ENCODE data around the gene KLHL29. TPM values are rescaled to one million over a fixed set of nuclear protein-coding genes. Genes with fewer than 3 reads are reported as not detected.

Gene KLHL29
- total RNA-seq, 4 donors from 2014 or later: 39.6 to 52.0 (median 40.4) TPM

DNA sequence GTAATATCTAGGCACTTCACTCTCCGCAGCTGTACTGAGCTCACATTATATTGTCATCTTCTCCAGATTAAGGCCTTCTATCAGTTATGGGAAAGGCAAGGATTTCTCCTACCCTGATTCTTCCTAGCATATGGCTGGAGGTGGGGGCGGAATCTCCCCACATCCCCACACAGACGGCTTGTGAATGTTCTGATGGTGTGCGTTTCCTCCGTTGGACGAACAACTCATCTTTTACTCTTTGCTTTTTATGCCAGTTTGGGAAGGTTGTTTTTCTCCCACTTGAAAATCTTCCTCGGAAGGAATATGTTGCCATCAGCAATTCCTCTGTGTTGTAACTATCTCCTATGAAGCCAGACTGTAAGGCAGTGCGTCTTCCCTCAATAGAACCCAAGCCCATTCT is 24.3 kb downstream of the KLHL29 start:
- Histone ChIP-seq H3K27ac (no peak overlapping the region), H3K4me3 (no peak overlapping the region), H3K36me3 (no peaks in the 10 kb centered on the region), H3K27me3 (no peaks in the 10 kb centered on the region), H3K4me1 (peaks cover 0 to 78% (median 31%) of the 10 kb centered on the region in 4 donors), H3K9me3 (no peaks in the 10 kb centered on the region)
- WGBS, 2 donors: 90 to 93% methylated on average over 8 of the region's 8 CpGs
- TF ChIP-seq POLR2A (IDR thresholded peaks at IDR 0.05) (no peak), EP300 (IDR thresholded peaks at IDR 0.05) (no peak), CTCF (IDR thresholded peaks at IDR 0.05) (no peak)
- DNase-seq (ENCODE audit: low spot score in 2 of 2): no peak

- H3K9me3 ChIP-seq: no peaks in the 10 kb centered on the region
- TF ChIP-seq POLR2A (IDR thresholded peaks at IDR 0.05) (no peak), CTCF (IDR thresholded peaks at IDR 0.05) (no peak), EP300 (IDR thresholded peaks at IDR 0.05) (no peak)
- no peak overlapping the region for H3K4me3 ChIP-seq
- no peaks in the 10 kb centered on the region for H3K36me3 ChIP-seq
- no peak for DNase-seq (ENCODE audit: low spot score in 2 of 2)
- H3K27ac ChIP-seq: peak overlapping the region in 2 of 4 donors; percentile 62 to 78
- H3K27me3 ChIP-seq: no peaks in the 10 kb centered on the region
- peaks cover 0 to 79% (median 28%) of the 10 kb centered on the region in 4 donors for H3K4me1 ChIP-seq
- WGBS, 2 donors: 76 to 84% methylated on average over 6 of the region's 6 CpGs
These were observed 25.6 kb downstream of the KLHL29 start for GRCh38 chr2:23410596-23410995.

DNA sequence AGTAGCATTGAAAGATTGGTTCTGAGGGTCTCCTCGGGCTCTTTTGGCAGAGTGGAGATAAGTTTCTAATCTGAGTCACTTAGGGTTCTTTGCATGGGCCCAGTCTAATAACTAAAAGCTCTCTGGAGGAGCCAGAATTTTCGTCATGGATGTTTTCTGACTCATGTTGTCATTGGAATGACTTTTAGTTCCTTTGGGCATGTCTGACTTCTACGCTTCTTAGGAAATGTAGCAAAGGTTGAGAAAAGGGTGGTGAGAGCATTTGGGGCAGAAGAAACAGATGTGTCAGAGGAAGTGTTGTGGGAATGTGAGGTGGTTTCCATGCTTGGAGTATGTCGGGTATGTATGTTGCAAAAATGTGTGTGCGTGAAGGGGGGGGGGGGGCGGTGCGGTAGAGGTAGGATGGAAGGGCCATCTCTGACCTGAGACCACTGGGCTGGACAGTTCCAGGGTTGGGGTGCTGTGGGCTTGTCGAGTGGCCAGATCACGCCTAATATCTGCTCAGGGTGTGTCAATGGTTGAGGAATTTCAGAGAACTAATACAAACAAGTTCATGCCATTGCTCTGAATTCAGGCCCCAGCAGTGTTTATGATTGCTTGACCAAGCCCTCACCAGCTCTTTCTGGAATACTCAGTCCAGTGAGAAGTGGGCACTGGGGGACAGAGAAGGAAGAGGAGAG is 26.9 kb downstream of the KLHL29 start:
- peak overlapping the region in 3 of 4 donors; percentile 48 to 78 (median 68) for H3K27ac ChIP-seq
- TF ChIP-seq CTCF (IDR thresholded peaks at IDR 0.05) (no peak), EP300 (IDR thresholded peaks at IDR 0.05) (peak in 1 of 2 donors; percentile 69)
- H3K4me3 ChIP-seq: no peak overlapping the region
- DNase-seq (ENCODE audit: low spot score in 2 of 2): peak in 1 of 2 donors; percentile 38
- no peaks in the 10 kb centered on the region for H3K27me3 ChIP-seq
- peaks cover 0 to 84% (median 33%) of the 10 kb centered on the region in 4 donors for H3K4me1 ChIP-seq
- no peaks in the 10 kb centered on the region for H3K9me3 ChIP-seq
- H3K36me3 ChIP-seq: no peaks in the 10 kb centered on the region
- 70 to 74% methylated on average over 9 of the region's 9 CpGs for WGBS, 2 donors

DNA sequence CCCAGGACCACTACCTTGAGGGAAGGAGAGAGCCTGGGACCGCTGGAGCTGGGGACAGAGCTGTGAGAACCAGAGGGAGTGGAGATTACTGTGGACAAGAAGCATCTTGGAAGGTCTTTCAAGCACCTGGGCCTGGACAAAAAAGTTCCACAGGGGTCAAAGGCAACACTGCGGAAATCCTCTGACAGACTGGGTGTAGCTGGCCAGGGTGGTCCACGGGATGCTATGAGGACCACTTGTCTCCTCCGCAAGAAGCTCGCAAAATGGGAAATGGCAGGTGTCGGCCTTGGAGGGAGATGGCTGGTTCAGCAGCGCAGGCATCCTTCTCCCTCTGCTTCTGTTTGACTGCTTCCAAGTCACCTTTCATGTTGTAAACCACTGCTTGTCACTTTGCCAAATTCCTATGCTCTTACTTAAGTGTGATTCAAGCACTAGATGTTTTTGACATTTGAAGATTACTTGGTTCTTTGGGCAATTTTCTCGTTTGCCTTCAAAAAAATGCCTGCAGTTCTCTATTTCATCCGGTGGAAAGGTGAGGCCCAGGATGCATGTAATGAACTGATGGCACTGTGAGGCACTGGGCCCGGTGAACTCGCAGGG is 27.7 kb downstream of the KLHL29 start:
- no peak for DNase-seq (ENCODE audit: low spot score in 2 of 2)
- 75 to 82% methylated on average over 11 of the region's 11 CpGs for WGBS, 2 donors

More for the DNA sequence above, 27.7 kb downstream of the KLHL29 start:
- Histone ChIP-seq H3K27me3 (no peaks in the 10 kb centered on the region), H3K27ac (peak overlapping the region in 3 of 4 donors; percentile 48 to 78 (median 57)), H3K36me3 (no peaks in the 10 kb centered on the region), H3K4me3 (no peak overlapping the region), H3K9me3 (no peaks in the 10 kb centered on the region), H3K4me1 (peaks cover 0 to 84% (median 38%) of the 10 kb centered on the region in 4 donors)
- TF ChIP-seq EP300 (IDR thresholded peaks at IDR 0.05) (no peak), POLR2A (IDR thresholded peaks at IDR 0.05) (no peak), CTCF (IDR thresholded peaks at IDR 0.05) (no peak)

Measured in tibial nerve (tissue), 4 donors.